ENCODE measurements around the gene ARVCF.

Gene ARVCF

DNA sequence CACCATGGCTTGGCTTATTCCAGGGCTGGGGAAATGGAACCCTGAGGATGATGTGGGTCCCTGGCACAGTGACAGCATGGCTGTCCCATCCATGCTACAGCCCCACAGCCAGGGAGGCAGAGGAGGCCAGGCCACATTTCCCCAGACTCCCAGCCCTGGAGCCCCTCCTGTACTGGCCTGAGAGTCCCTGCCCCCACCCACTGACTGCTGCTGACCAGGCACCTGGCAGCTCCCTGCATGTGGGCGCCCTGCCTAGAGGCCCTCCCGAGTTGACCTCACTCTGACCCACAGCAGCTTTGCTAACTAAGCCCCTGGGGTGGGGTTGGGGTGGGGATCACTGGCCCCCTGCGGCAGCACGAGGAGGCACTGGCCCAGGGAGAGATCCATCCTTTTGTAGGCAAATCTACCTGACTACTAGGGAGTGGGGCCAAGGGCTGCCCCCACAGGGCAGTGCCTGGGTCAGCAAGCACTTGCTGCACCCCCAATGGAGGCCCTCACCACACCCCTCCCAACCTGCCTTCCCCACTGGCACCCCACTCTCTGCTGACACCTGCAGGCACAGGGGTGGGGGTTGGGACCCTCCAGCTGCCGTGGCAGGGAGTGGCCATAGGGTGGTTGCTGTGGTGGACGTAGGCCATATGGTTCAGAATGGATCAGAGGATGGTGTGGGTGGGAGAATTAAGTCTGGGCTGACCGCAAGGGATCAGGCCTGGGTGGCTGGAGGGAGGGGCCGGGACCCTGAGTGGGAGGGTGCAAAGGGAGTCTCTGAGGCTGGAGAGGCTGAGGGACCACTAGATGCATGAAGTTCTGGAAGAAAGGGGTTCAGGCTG, 17.4 kb downstream of the ARVCF start:
- no peak for DNase-seq (ENCODE audit: low read depth in 2 of 2)

DNA sequence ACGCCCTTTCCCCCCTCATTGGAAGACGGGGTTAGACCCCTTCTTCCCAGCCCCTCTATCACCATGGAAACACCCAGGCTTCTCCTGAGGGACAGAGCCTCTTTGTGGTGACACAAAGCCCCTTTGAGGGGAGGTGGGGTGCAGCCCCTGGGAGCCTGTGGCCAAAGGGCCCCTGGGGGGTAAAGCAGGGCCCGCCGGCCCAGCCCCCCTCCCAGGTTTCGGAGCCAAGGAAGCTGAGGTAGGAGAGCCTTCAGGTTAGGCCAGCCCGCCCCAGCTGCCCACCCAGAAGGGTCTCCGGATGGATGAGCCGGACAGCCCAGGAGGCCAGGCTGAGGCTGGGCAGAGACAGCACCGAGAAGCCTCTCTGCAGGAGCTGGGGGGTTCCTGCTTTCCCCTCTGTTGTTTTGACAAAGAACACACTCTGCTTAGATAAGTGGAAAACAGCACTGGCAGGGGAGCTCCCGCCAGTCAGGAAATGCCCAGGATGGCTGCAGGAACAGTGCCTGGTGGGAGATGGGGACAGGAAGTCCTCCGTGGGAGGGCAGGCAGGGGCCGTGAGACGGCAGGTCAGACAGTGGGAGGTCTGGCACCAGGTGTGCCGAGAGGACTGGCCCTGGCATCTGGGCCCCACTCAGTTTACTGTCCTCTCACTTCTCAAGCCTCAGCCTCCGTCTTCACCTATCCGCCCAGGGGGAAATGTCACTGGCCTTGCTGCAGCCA, 18.2 kb downstream of the ARVCF start:
- no peak for DNase-seq (ENCODE audit: low read depth in 2 of 2)

- DNase-seq (ENCODE audit: low read depth in 2 of 2) = no peak
Measured at GRCh38 chr22:19997561-19998231, 18.9 kb downstream of the ARVCF start.

- no peak for DNase-seq (ENCODE audit: low read depth in 2 of 2)
Measured at GRCh38 chr22:19996694-19997384, 19.8 kb downstream of the ARVCF start.

GRCh38 chr22:19995611-19996339, 20.8 kb downstream of the ARVCF start:
- no peak for DNase-seq (ENCODE audit: low read depth in 2 of 2)

GRCh38 chr22:19994851-19995610, 21.6 kb downstream of the ARVCF start:
- DNase-seq (ENCODE audit: low read depth in 2 of 2) = no peak

- no peak for DNase-seq (ENCODE audit: low read depth in 2 of 2)
Measured at GRCh38 chr22:19993926-19994325, 22.7 kb downstream of the ARVCF start.

- no peak for DNase-seq (ENCODE audit: low read depth in 2 of 2)
Measured at GRCh38 chr22:19992921-19993355, 23.7 kb downstream of the ARVCF start.

GRCh38 chr22:19992481-19992911, 24.1 kb downstream of the ARVCF start:
- DNase-seq (ENCODE audit: low read depth in 2 of 2) = no peak

GRCh38 chr22:19991645-19992451, 24.8 kb downstream of the ARVCF start:
- DNase-seq (ENCODE audit: low read depth in 2 of 2) = no peak

GRCh38 chr22:19991395-19991644, 25.3 kb downstream of the ARVCF start:
- no peak for DNase-seq (ENCODE audit: low read depth in 2 of 2)

DNA sequence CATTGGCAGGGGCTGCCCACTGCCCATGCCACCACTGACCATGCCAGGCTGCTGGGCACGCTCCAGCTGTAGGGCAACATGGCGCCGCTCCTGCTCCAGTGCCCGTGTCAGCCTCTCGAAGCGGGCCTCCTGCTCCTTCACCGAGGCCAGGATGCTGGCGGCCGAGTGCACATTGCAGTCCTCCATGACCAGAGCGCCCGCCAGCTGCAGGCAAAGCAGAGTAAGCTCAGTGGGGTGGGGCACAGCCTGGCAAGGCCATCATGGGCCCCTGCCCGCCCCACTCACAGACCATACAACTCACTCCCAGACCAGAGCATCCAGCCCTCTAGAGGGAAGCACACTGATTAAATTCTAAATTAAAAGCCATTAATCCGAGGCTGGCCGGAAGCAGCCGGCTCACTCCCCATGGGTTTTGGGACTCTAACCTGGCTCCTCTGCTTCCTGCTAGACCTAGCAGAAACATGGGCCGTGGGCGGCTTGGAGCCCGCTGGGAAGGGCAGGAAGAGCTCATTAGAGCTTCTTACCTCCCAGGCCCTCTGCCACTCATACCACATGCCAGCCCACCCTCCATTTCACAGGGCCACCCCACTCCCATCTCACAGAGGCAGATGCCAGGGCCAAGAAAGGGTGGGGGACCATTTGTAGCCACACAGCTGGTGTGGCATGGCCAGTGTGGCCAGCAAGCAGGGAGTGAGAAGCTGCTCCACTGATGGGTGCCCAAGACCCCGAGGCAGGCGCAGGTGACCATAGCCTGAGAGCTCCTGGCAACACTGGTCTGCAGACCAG, 25.8 kb downstream of the ARVCF start:
- DNase-seq (ENCODE audit: low read depth in 2 of 2) = no peak

DNA sequence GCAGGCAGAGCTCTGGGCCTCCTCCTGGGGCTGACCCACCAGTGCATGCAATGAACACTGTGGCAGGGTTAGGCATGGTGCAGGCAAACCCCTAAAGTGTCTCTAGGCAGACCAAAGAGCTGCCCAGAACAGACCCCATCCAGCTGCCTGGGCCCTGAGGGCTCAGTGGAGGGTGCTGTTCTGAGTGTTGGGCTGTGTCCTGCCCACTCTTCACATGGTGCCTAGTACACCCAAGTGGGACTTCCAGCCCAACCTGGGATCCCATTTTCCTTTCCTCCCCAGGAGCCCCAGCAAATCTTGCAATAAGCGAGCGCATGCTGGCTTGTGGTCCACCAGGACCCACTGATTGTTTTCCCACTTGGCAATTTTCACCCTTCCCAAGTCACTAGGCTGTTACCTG, 26.4 kb downstream of the ARVCF start:
- no peak for DNase-seq (ENCODE audit: low read depth in 2 of 2)

DNA sequence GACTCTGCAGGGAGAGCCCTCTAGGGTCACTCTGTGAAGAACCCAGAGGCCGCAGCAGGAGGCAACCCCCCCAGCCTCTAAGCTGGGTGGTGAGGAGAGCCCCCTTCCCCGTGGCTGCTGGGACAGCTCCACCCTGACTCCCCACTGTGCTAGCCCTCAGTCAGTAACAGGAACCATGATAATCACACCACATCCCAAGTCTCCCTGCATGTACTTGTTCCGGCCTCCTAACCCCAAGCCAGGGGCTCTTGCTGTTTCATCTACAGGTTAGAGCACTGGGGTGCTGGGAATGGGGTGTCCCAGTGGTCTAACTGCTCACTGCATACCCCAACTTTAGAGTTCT, 26.9 kb downstream of the ARVCF start:
- DNase-seq (ENCODE audit: low read depth in 2 of 2) = no peak

DNA sequence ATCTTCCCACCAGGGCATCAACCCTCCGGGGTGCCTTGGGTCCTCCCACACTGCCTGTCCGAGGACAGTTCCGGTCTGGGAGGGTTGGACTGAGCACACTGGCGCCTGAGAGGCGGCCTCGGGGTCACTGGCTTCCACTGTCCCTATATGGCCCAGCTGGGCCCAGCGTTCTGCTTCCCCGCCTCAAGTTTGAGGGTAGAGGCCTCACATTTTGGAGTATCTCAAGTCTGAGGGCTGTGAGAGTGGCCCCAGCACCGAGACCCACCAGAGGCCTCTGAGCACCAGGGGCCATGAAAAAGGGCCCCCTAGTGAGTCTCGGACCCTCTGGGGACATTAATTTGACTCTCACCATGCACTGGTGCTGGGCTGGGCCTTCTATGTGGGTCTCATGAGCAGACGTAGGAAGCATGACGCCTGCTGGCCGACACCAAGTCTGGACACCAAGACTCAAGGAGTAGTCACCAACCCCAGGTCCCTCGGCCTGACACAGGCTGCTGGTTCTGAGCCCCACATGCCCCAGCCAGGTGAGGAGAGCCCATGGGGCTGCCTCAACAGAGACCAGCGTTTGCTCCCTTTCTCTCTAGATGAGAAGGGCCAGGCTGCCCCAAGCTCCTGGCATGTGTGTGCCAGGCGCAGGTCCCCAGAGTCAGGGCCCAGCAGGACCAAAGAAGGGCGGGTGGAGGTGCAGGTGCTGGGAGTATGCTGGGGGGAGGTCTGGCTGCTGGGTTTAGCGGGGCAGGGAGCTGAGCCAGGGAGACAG, 27.5 kb downstream of the ARVCF start:
- no peak for DNase-seq (ENCODE audit: low read depth in 2 of 2)

DNA sequence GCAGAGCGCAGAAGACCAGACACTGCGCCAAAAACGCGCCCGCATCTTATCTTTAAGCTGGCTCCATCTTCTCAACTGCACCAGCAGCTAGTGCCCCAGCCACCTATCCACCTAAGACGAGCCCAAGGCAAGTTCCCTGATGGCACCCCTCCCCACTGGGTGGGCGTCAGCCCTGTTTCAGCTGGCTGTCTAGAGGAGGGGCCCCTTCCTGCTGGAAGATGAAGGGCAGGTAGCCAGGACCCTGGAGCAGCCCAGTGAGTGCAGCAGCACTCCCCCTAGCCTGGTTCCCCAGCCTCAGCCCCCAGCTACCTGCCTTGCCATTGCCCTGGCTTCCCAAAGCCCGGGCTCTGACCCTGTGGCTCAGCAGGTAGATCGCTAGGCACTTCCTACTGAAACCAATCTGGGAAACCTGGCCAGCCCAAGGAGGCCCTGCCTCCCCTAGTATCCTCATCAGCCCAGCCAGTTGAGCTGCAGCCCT, 28.3 kb downstream of the ARVCF start:
- no peak for DNase-seq (ENCODE audit: low read depth in 2 of 2)

- DNase-seq (ENCODE audit: low read depth in 2 of 2) = no peak
Measured at GRCh38 chr22:19987394-19988306, 29.0 kb downstream of the ARVCF start.
